DND-41 (cell line): ENCODE measurements around the gene LRRC55.

Experiments used
- CTCF ChIP-seq: IDR thresholded peaks from 2 replicates; pipeline ENCODE4 v1.5.1; 2012; ENCODE audit warnings: borderline replicate concordance, low read length, moderate library complexity, mild to moderate bottlenecking; ENCODE audit not compliant: poor library complexity, severe bottlenecking; ENCODE audit errors: extremely low read depth
- EZH2 ChIP-seq: IDR thresholded peaks from 3 replicates; pipeline ENCODE4 v1.6.1; 2012; ENCODE audit warnings: borderline replicate concordance, low read depth, mild to moderate bottlenecking, moderate library complexity, low read length, inconsistent platforms; ENCODE audit not compliant: severe bottlenecking

DNA sequence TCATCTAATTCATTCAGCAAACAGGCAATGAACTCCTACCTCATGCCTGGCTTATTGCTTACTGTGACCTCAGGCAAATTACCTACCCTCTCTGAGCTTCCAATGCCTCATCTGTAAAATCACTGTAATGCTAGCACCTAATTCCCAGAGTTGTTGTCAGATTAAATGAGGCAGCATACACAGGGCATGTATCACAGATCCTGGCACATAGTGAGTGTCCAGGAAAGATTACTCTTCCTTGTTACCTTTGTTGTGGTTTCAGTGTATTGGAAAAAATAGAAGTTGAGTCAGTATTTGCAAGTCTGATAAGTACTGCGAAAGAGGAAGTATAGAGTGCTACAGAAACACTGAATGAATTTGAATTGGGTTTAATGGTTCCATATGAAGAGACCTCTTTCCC lies 26.4 kb upstream of the LRRC55 start:
- TF ChIP-seq CTCF (no peak), EZH2 (no peak)
